Left renal cortex interstitium (tissue), 4 donors: Measurements from ENCODE around the gene RCAN3. TPM values are rescaled to one million over a fixed set of nuclear protein-coding genes. Genes with fewer than 3 reads are reported as not detected.
"Not testable (repeated sequence)": the region's sequence is repeated elsewhere in the genome, so short reads cannot be mapped to it uniquely, and the experiment has no call there.

ENCODE experiments used
- DNase-seq, 4 donors: peaks; one replicate each; pipeline ENCODE4 v3.0.0-alpha.2; 2013; ENCODE audit warnings: low read depth in 4 of 4, low spot score in 2 of 4, missing footprints in 1 of 4
- polyA plus RNA-seq, 4 donors: library from polyadenylated mRNA; unstranded; fragments of 120-200 nt; gene quantifications; one replicate each; pipeline ENCODE4 v1.2.1, GENCODE V29; 2013; ENCODE audit not compliant: insufficient read length in 4 of 4

The RCAN3 gene
- 10 to 100 TPM in 2 of 4 donors, 1 to 10 TPM in 2; 8.2 to 11.5 (median 9.4) TPM for polyA plus RNA-seq

- DNase-seq = peak in 3 of 4 donors; percentile 64 to 78 (median 72)
Measured at GRCh38 chr1:24502709-24503058, at the start of gene RCAN3. TSS of gene RCAN3 (plus strand) at chr1:24502836. CDS start at chr1:24514373, 11,537 bp downstream.

- no peak for DNase-seq
Measured at GRCh38 chr1:24452922-24453485, 49.6 kb upstream of the RCAN3 start.

GRCh38 chr1:24454673-24455072 lies 48.0 kb upstream of the RCAN3 start:
- DNase-seq = no peak

GRCh38 chr1:24455272-24455671 lies 47.4 kb upstream of the RCAN3 start:
- no peak for DNase-seq

- DNase-seq = no peak
Measured at GRCh38 chr1:24457866-24458265, 44.8 kb upstream of the RCAN3 start.

- no peak for DNase-seq
Measured at GRCh38 chr1:24459551-24460266, 42.9 kb upstream of the RCAN3 start.

- DNase-seq = not testable (repeated sequence)
Measured at GRCh38 chr1:24462128-24462527, 40.5 kb upstream of the RCAN3 start.

GRCh38 chr1:24463776-24464735 lies 38.6 kb upstream of the RCAN3 start:
- no peak for DNase-seq

GRCh38 chr1:24465099-24465498 lies 37.5 kb upstream of the RCAN3 start:
- DNase-seq = no peak

- no peak for DNase-seq
Measured at GRCh38 chr1:24465638-24466037, 37.0 kb upstream of the RCAN3 start.

GRCh38 chr1:24468685-24469316 lies 33.8 kb upstream of the RCAN3 start:
- no peak for DNase-seq

- DNase-seq = no peak
Measured at GRCh38 chr1:24470592-24470991, 32.0 kb upstream of the RCAN3 start.

GRCh38 chr1:24472527-24473251 lies 29.9 kb upstream of the RCAN3 start:
- no peak for DNase-seq

GRCh38 chr1:24474193-24474592 lies 28.4 kb upstream of the RCAN3 start:
- no peak for DNase-seq

- no peak for DNase-seq
Measured at GRCh38 chr1:24475700-24476099, 26.9 kb upstream of the RCAN3 start.

- DNase-seq = no peak
Measured at GRCh38 chr1:24476571-24476970, 26.1 kb upstream of the RCAN3 start.

GRCh38 chr1:24477309-24477708 lies 25.3 kb upstream of the RCAN3 start:
- no peak for DNase-seq

- DNase-seq = no peak
Measured at GRCh38 chr1:24481101-24481500, 21.5 kb upstream of the RCAN3 start.

GRCh38 chr1:24481843-24482610 lies 20.6 kb upstream of the RCAN3 start:
- no peak for DNase-seq
